Adrenal gland (tissue), 12 donors: ENCODE data around the gene KLHL36. TPM values are rescaled to one million over a fixed set of nuclear protein-coding genes. Genes with fewer than 3 reads are reported as not detected.

Experiments
- DNase-seq, 7 donors: peaks; one replicate each; pipeline ENCODE4 v3.0.0-alpha.2; 2019 to 2020
- H3K27ac ChIP-seq, 5 donors: fragments of 200-600 bp; sonication (generic) in 4 of 5; 1 replicate in 3 of 5; 2 replicates in 2 of 5; pipeline versions ENCODE4 v1.5.1 to v1.8.0; 2016 to 2020; ENCODE audit warnings: mild to moderate bottlenecking in 1 of 5
- H3K27me3 ChIP-seq: fragments of 200-600 bp; 2 replicates; pipeline ENCODE4 v1.8.0; 2021
- H3K36me3 ChIP-seq, 2 donors: fragments of 200-600 bp; replicated peaks in 1 of 2; 1 replicate in 1 of 2; 2 replicates in 1 of 2; pipeline versions ENCODE4 v1.5.1 to v1.8.0; 2018 to 2022
- H3K4me1 ChIP-seq, 2 donors: fragments of 200-600 bp; replicated peaks in 1 of 2; 1 replicate in 1 of 2; 2 replicates in 1 of 2; pipeline versions ENCODE4 v1.5.1 to v1.8.0; 2018 to 2021
- H3K4me3 ChIP-seq, 4 donors: fragments of 200-600 bp; sonication (generic) in 3 of 4; one replicate each; pipeline ENCODE4 v1.5.1; 2016 to 2018
- H3K9me3 ChIP-seq, 3 donors: fragments of 200-600 bp; sonication (generic) in 1 of 3; replicated peaks in 1 of 3; 1 replicate in 2 of 3; 2 replicates in 1 of 3; pipeline versions ENCODE4 v1.5.1 to v1.8.0; 2016 to 2021
- POLR2A ChIP-seq, 2 donors: fragments of 450-650 bp; IDR thresholded peaks; one replicate each; pipeline ENCODE4 v1.6.1; 2017; ENCODE audit warnings: antibody characterized with exemption in 2 of 2, mild to moderate bottlenecking in 2 of 2, moderate library complexity in 1 of 2
- WGBS, 4 donors: extraction: QIAGEN DNeasy Blood & Tissue Kit in 2 of 4; methylation state at CpG; one replicate each; pipeline versions ENCODE4 v1.1.5 to v1.1.7; 2013 to 2017; 5-methylcytosine and 5-hydroxymethylcytosine counted together
- intact Hi-C, 2 donors: fragments of 100-400 bp; cut with DNase I; formaldehyde crosslinking; loops; one replicate each; pipeline versions ENCODE4 v1.14.1 to v1.15.0; 2022 to 2023
- polyA plus RNA-seq, 3 donors: library from polyadenylated mRNA; stranded (reverse); fragments of 200-250 nt in 2 of 3; fragments of 350-450 nt in 1 of 3; fragmentation: Illumina TruSeq in 1 of 3; extraction: RNeasy Lipid Tissue Mini Kit (QIAGEN cat#74804) in 1 of 3; gene quantifications; one replicate each; pipeline ENCODE4 v1.2.3, GENCODE V29; 2013 to 2014
- total RNA-seq, 9 donors: library from RNA; depleted of rRNA in 4 of 9; stranded (reverse); fragments of >200 nt in 4 of 9; fragments of 120-200 nt in 1 of 9; fragmentation: NEBNext Ultra II Directional in 1 of 9; extraction: Animal tissue kit (Norgen Biotek cat#: 25700) in 1 of 9; gene quantifications; one replicate each; pipeline versions ENCODE4 v1.1.0 to v1.2.4, GENCODE V29; 2013 to 2023
- TF ChIP-seq, protein P1 (sequence below), 6 experiments: fragments of 450-650 bp in 4 of 6; fragments of 200-600 bp in 2 of 6; sonication (generic) in 1 of 6; IDR thresholded peaks; 1 replicate in 5 of 6; 2 replicates in 1 of 6; pipeline versions ENCODE4 v1.5.1 to v1.8.0; 2016 to 2021; ENCODE audit warnings: antibody characterized with exemption in 6 of 6, mild to moderate bottlenecking in 2 of 6, moderate library complexity in 1 of 6
- donor health status: healthy with polysubstance abuse.
- donor health status: Bipolar disorder and iron deficiency.
- donor health status: DM: yes; HTN: yes; CAD: no.
- donor health status: DM: no; HTN: no; CAD: no.
- donor health status: DM: no; HTN: no; CAD: no.
- donor health status: DM: yes; HTN: yes; CAD: no.

Gene KLHL36
- total and polyA plus RNA-seq, 12 donors = 10.7 to 81.6 (median 54.7) TPM

GRCh38 chr16:84704253-84704652 is 55.9 kb downstream of the KLHL36 start:
- no peaks in the 10 kb centered on the region for H3K36me3 ChIP-seq
- peak in 6 of 7 donors; percentile 32 to 72 (median 48) for DNase-seq
- H3K27ac ChIP-seq = no peak overlapping the region
- TF ChIP-seq POLR2A (IDR thresholded peaks at IDR 0.05) = no peak
- TF ChIP-seq, protein P1, sequence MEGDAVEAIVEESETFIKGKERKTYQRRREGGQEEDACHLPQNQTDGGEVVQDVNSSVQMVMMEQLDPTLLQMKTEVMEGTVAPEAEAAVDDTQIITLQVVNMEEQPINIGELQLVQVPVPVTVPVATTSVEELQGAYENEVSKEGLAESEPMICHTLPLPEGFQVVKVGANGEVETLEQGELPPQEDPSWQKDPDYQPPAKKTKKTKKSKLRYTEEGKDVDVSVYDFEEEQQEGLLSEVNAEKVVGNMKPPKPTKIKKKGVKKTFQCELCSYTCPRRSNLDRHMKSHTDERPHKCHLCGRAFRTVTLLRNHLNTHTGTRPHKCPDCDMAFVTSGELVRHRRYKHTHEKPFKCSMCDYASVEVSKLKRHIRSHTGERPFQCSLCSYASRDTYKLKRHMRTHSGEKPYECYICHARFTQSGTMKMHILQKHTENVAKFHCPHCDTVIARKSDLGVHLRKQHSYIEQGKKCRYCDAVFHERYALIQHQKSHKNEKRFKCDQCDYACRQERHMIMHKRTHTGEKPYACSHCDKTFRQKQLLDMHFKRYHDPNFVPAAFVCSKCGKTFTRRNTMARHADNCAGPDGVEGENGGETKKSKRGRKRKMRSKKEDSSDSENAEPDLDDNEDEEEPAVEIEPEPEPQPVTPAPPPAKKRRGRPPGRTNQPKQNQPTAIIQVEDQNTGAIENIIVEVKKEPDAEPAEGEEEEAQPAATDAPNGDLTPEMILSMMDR (IDR thresholded peaks at IDR 0.05) = no peak
- no peaks in the 10 kb centered on the region for H3K9me3 ChIP-seq
- H3K27me3 ChIP-seq = no peaks in the 10 kb centered on the region
- peaks cover 11 to 39% of the 10 kb centered on the region in 2 donors for H3K4me1 ChIP-seq
- WGBS, 4 donors = 39 to 47% (median 47%) methylated on average over 2 of the region's 2 CpGs
- no peak overlapping the region for H3K4me3 ChIP-seq
- intact Hi-C loops = no loop called here

DNA sequence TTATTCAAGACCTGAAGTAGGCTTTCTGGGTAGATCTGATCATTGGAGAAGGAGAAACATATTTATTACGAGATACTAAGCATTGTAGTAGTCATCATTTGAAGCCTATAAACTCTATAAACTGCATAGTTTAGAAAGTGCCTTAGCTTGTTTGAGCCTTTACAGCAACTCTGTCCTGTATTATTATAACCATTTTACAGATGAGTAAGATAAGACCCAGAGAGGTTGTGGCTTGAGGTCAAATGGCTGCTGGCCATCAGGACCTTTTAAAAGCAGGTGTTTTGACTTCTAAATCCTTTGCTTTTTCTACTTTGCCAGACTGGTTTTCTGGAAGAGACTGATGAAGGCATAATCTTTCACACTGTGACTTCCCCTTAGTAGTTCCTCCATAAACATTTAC is 58.5 kb downstream of the KLHL36 start:
- TF ChIP-seq, protein P1 (IDR thresholded peaks at IDR 0.05) = no peak
- no peak for TF ChIP-seq POLR2A (IDR thresholded peaks at IDR 0.05)
- 93 to 100% (median 94%) methylated on average over 1 of the region's 1 CpG for WGBS, 4 donors
- no peak overlapping the region for H3K27ac ChIP-seq
- no peak overlapping the region for H3K4me3 ChIP-seq
- H3K4me1 ChIP-seq = peaks cover 11 to 26% of the 10 kb centered on the region in 2 donors
- DNase-seq = no peak
- H3K9me3 ChIP-seq = no peaks in the 10 kb centered on the region
- H3K36me3 ChIP-seq = no peaks in the 10 kb centered on the region
- no peaks in the 10 kb centered on the region for H3K27me3 ChIP-seq
- intact Hi-C loops = no loop called here

DNA sequence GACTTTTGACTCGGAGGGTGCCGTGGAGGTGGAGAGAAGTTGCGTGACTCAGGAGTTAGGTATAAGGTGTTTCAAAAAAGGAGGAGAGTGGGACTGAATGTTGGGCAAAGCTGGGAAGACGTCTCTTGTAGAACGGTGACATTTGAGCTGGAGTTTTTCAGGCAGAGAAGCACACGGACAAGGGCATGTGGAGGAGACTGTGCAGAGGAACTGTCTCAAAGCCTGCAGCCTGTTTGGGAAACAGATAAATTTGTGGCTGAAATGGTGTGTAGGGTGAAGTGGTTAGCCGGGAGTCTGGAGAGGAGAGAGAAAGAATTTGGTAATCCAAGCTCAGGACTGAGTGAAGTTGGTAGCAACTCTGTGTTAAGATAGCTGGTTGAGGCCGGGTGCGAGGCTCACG is 61.3 kb downstream of the KLHL36 start:
- H3K4me3 ChIP-seq = no peak overlapping the region
- H3K36me3 ChIP-seq = no peaks in the 10 kb centered on the region
- no peak for DNase-seq
- H3K27ac ChIP-seq = no peak overlapping the region
- peaks cover 0 to 19% of the 10 kb centered on the region in 2 donors for H3K4me1 ChIP-seq
- no peak for TF ChIP-seq POLR2A (IDR thresholded peaks at IDR 0.05)
- TF ChIP-seq, protein P1 (IDR thresholded peaks at IDR 0.05) = no peak
- H3K9me3 ChIP-seq = no peaks in the 10 kb centered on the region
- H3K27me3 ChIP-seq = no peaks in the 10 kb centered on the region
- WGBS, 4 donors = 81 to 85% (median 84%) methylated on average over 10 of the region's 10 CpGs
- intact Hi-C loops = no loop called here

DNA sequence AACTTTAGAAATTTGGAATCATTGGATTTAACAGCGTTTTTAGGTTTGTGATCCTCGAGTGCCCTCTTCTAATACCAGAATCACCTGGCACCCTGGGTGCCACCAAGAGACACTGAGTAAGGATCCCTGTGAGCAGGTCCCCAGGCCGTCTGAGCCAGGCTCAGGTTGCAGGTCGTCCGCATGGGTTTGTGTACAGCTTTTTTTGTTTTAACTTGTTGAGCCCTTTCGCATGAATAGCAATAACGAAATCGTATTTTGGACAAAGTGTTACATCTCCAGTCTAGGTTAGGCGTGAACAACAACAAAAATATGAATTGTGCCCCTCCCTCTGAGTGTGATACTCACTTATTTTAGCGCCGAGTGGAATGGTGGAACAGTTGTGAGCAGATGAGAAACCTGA is 62.4 kb downstream of the KLHL36 start:
- intact Hi-C loops = no loop called here
- Histone ChIP-seq H3K4me3 (no peak overlapping the region), H3K27ac (no peak overlapping the region), H3K4me1 (peaks cover 0 to 17% of the 10 kb centered on the region in 2 donors), H3K36me3 (no peaks in the 10 kb centered on the region), H3K9me3 (no peaks in the 10 kb centered on the region), H3K27me3 (no peaks in the 10 kb centered on the region)
- no peak for TF ChIP-seq POLR2A (IDR thresholded peaks at IDR 0.05)
- TF ChIP-seq, protein P1 (IDR thresholded peaks at IDR 0.05) = no peak
- no peak for DNase-seq
- 87 to 92% (median 91%) methylated on average over 11 of the region's 11 CpGs for WGBS, 4 donors

Other genes with a start within 250 kb of the KLHL36 start
- 10 to 100 TPM in 3 of 9 donors, 1 to 10 TPM in 6; 3.6 to 14.1 (median 7.6) TPM for gene MEAK7, start 143.9 kb upstream of the KLHL36 start, total RNA-seq
- 1 to 10 TPM; 3.8 to 4.2 (median 4.2) TPM for gene MEAK7, start 143.9 kb upstream of the KLHL36 start, polyA plus RNA-seq
- gene COTL1, start 30.4 kb upstream of the KLHL36 start, total RNA-seq = 10 to 100 TPM; 20.1 to 93.8 (median 56.8) TPM
- 10 to 100 TPM; 45.4 to 54.5 (median 53.0) TPM for gene COTL1, start 30.4 kb upstream of the KLHL36 start, polyA plus RNA-seq
- gene USP10, start 51.5 kb downstream of the KLHL36 start, total RNA-seq = 100 to 1,000 TPM in 1 of 9 donors, 10 to 100 TPM in 8; 38.5 to 110 (median 63.1) TPM
- gene USP10, start 51.5 kb downstream of the KLHL36 start, polyA plus RNA-seq = 100 to 1,000 TPM in 1 of 3 donors, 10 to 100 TPM in 2; 16.2 to 154 (median 18.2) TPM
- 100 to 1,000 TPM in 3 of 9 donors, 10 to 100 TPM in 5, 1 to 10 TPM in 1; 2.1 to 362 (median 77.2) TPM for gene CRISPLD2, start 171.5 kb downstream of the KLHL36 start, total RNA-seq
- 10 to 100 TPM; 21.0 to 43.8 (median 42.1) TPM for gene CRISPLD2, start 171.5 kb downstream of the KLHL36 start, polyA plus RNA-seq